A549 (cell line): ENCODE results near the gene CMKLR1. TPM values are rescaled to one million over a fixed set of nuclear protein-coding genes. Genes with fewer than 3 reads are reported as not detected.

Experiments used
- ATAC-seq, 2 experiments: fragments of 200-7000 bp in 1 of 2; fragments of >200 bp in 1 of 2; cut with Nextera tagmentation in 1 of 2; cut with Tn5 transposase in 1 of 2; 3 replicates each; pipeline versions ENCODE4 v1.8.0 to v1.9.1; 2018 to 2020; ENCODE audit warnings: mild to moderate bottlenecking in 1 of 2, moderate library complexity in 1 of 2
- CTCF ChIA-PET: fragments of 300-600 bp; sonication (Branson Sonifier 250); formaldehyde crosslinking; extraction: SDS; loops from one replicate; lab custom pipeline; 2021; ENCODE audit warnings: antibody characterized with exemption, inconsistent platforms; lab: Yijun Ruan, JAX
- POLR2A ChIA-PET: fragments of 350-600 bp; formaldehyde crosslinking; extraction: SDS; loops from one replicate; lab custom pipeline; 2021; ENCODE audit warnings: antibody characterized with exemption, inconsistent platforms; lab: Yijun Ruan, JAX
- DNase-seq, 2 experiments: peaks; one replicate each; pipeline versions ENCODE4 v3.0.0 to v3.0.0-alpha.2; 2011 to 2016; ENCODE audit warnings: low read depth in 1 of 2, low spot score in 1 of 2
- FAIRE-seq: peaks from 2 replicates; lab custom pipeline; 2011; peaks lifted over from hg19 to GRCh38; lab: Jason Lieb, UNC
- H3K27ac ChIP-seq, 2 experiments: fragments of >200 bp; sonication (Bioruptor Twin); formaldehyde crosslinking; 3 replicates each; pipeline ENCODE4 v1.5.1; 2016 to 2017
- H3K4me1 ChIP-seq: fragments of >200 bp; sonication (Bioruptor Twin); formaldehyde crosslinking; 3 replicates; pipeline ENCODE4 v1.6.1; 2016
- H3K4me2 ChIP-seq: fragments of >200 bp; sonication (Bioruptor Twin); formaldehyde crosslinking; 3 replicates; pipeline ENCODE4 v1.6.1; 2016
- H3K4me3 ChIP-seq: fragments of >200 bp; sonication (Bioruptor Twin); formaldehyde crosslinking; 3 replicates; pipeline ENCODE4 v1.5.1; 2016
- H3K9me3 ChIP-seq: fragments of >200 bp; sonication (Bioruptor Twin); formaldehyde crosslinking; 3 replicates; pipeline ENCODE4 v1.6.1; 2016
- BHLHE40 ChIP-seq: IDR thresholded peaks from 2 replicates; pipeline ENCODE4 v1.6.1; 2012; ENCODE audit warnings: low read depth, low read length, inconsistent platforms
- EHF ChIP-seq: fragments of 250-450 bp; sonication (Bioruptor Pico); IDR thresholded peaks from 2 replicates; pipeline ENCODE4 v1.5.0; 2020; ENCODE audit warnings: mild to moderate bottlenecking
- EHMT2 ChIP-seq: fragments of 200-600 bp; sonication (generic); IDR thresholded peaks from 2 replicates; pipeline ENCODE4 v1.6.1; 2016; ENCODE audit warnings: antibody characterized with exemption, low read depth, mild to moderate bottlenecking, moderate library complexity
- ELK1 ChIP-seq: fragments of 150-350 bp; IDR thresholded peaks from 2 replicates; pipeline ENCODE4 v1.6.1; 2014; ENCODE audit warnings: low read depth, mild to moderate bottlenecking, low read length
- FOSL2 ChIP-seq, 2 experiments: fragments of 450-650 bp in 1 of 2; fragments of >200 bp in 1 of 2; sonication (Bioruptor Twin) in 1 of 2; formaldehyde crosslinking; IDR thresholded peaks; 2 replicates each; pipeline versions ENCODE4 v1.5.0 to v1.6.1; 2016 to 2020; ENCODE audit warnings: mild to moderate bottlenecking in 1 of 2, moderate library complexity in 1 of 2
- GATA3 ChIP-seq: IDR thresholded peaks from 2 replicates; pipeline ENCODE4 v1.6.1; 2012; ENCODE audit warnings: borderline replicate concordance
- HDAC2 ChIP-seq: fragments of 200-600 bp; sonication (generic); IDR thresholded peaks from 2 replicates; pipeline ENCODE4 v1.6.1; 2016
- HOXA7 ChIP-seq: fragments of 250-450 bp; sonication (Bioruptor Pico); IDR thresholded peaks from 2 replicates; pipeline ENCODE4 v1.5.0; 2020; ENCODE audit warnings: mild to moderate bottlenecking, moderate library complexity
- JUNB ChIP-seq: fragments of >200 bp; sonication (Bioruptor Twin); formaldehyde crosslinking; IDR thresholded peaks from 2 replicates; pipeline ENCODE4 v1.6.1; 2016
- KDM1A ChIP-seq: fragments of 200-600 bp; sonication (generic); IDR thresholded peaks from 2 replicates; pipeline ENCODE4 v1.6.1; 2016; ENCODE audit warnings: low read depth, mild to moderate bottlenecking
- KDM5A ChIP-seq: fragments of 200-600 bp; sonication (generic); IDR thresholded peaks from 2 replicates; pipeline ENCODE4 v1.6.1; 2016; ENCODE audit warnings: antibody characterized with exemption, mild to moderate bottlenecking
- MAX ChIP-seq: IDR thresholded peaks from 2 replicates; pipeline ENCODE4 v1.6.1; 2012
- MYC ChIP-seq: IDR thresholded peaks from 2 replicates; pipeline ENCODE4 v1.6.1; 2012; ENCODE audit warnings: mild to moderate bottlenecking, inconsistent platforms, low read length, improper control_type of control experiment, borderline replicate concordance
- POLR2A ChIP-seq: IDR thresholded peaks from 2 replicates; pipeline ENCODE4 v1.6.1; 2012; ENCODE audit warnings: mild to moderate bottlenecking, low read length
- RARB ChIP-seq: fragments of 250-450 bp; sonication (Bioruptor Pico); IDR thresholded peaks from 2 replicates; pipeline ENCODE4 v1.8.0; 2021; ENCODE audit warnings: mild to moderate bottlenecking, moderate library complexity
- RCOR1 ChIP-seq: fragments of 150-350 bp; IDR thresholded peaks from 2 replicates; pipeline ENCODE4 v1.6.1; 2014; ENCODE audit warnings: antibody characterized with exemption, low read length, low read depth
- SMC3 ChIP-seq: fragments of >200 bp; sonication (Bioruptor Twin); formaldehyde crosslinking; IDR thresholded peaks from 3 replicates; pipeline ENCODE4 v1.6.1; 2018; ENCODE audit warnings: inconsistent platforms
- SREBF2 ChIP-seq: fragments of 450-650 bp; IDR thresholded peaks from 2 replicates; pipeline ENCODE4 v1.6.1; 2014; ENCODE audit warnings: mild to moderate bottlenecking, moderate library complexity
- TFCP2L1 ChIP-seq: fragments of 250-450 bp; sonication (Bioruptor Pico); IDR thresholded peaks from 2 replicates; pipeline ENCODE4 v1.5.0; 2021; ENCODE audit warnings: mild to moderate bottlenecking
- TP53 ChIP-seq: fragments of 250-450 bp; sonication (Bioruptor Pico); IDR thresholded peaks from 2 replicates; pipeline ENCODE4 v1.5.0; 2021; ENCODE audit warnings: mild to moderate bottlenecking, moderate library complexity
- USF2 ChIP-seq: fragments of 450-650 bp; IDR thresholded peaks from 2 replicates; pipeline ENCODE4 v1.6.1; 2014; ENCODE audit warnings: antibody characterized with exemption
- WGBS: methylation state at CpG from one replicate; pipeline ENCODE4 v1.1.6; 2017; ENCODE audit errors: missing lambda C conversion rate; 5-methylcytosine and 5-hydroxymethylcytosine counted together
- polyA plus RNA-seq, 4 experiments: library from polyadenylated mRNA; depleted of rRNA in 3 of 4; stranded (reverse); fragments of >200 nt; fragmentation: RNase III in 1 of 4; extraction: RNeasy Plus Mini Kit Qiagen cat#74134 plus additional on column Dnase treatment in 1 of 4; gene quantifications; 2 replicates in 3 of 4; 3 replicates in 1 of 4; pipeline ENCODE4 v1.2.3, GENCODE V29; 2011 to 2017
- TF ChIP-seq, protein P1 (sequence below): fragments of >200 bp; sonication (Bioruptor Twin); formaldehyde crosslinking; IDR thresholded peaks from 3 replicates; pipeline ENCODE4 v1.5.1; 2016
- TF ChIP-seq, protein P2 (sequence below): IDR thresholded peaks from 2 replicates; pipeline ENCODE4 v1.6.1; 2012; ENCODE audit warnings: low read depth, borderline replicate concordance

CMKLR1 gene
- polyA plus RNA-seq, 2 of the 4 experiments (the other 2 are of a cell fraction): not detected

GRCh38 chr12:108313606-108314351 lies 25.3 kb downstream of the CMKLR1 start:
- POLR2A ChIA-PET: interaction anchor here (0.7 kb wide), 1 partner anchor 416 kb away, joined by 4 read pairs; no protein-coding TSS in a partner anchor
- TF ChIP-seq HDAC2: no peak
- TF ChIP-seq HOXA7: no peak
- TF ChIP-seq ELK1: no peak
- no peak for TF ChIP-seq TFCP2L1 (CRISPR knock-in tag)
- TF ChIP-seq, protein P1, sequence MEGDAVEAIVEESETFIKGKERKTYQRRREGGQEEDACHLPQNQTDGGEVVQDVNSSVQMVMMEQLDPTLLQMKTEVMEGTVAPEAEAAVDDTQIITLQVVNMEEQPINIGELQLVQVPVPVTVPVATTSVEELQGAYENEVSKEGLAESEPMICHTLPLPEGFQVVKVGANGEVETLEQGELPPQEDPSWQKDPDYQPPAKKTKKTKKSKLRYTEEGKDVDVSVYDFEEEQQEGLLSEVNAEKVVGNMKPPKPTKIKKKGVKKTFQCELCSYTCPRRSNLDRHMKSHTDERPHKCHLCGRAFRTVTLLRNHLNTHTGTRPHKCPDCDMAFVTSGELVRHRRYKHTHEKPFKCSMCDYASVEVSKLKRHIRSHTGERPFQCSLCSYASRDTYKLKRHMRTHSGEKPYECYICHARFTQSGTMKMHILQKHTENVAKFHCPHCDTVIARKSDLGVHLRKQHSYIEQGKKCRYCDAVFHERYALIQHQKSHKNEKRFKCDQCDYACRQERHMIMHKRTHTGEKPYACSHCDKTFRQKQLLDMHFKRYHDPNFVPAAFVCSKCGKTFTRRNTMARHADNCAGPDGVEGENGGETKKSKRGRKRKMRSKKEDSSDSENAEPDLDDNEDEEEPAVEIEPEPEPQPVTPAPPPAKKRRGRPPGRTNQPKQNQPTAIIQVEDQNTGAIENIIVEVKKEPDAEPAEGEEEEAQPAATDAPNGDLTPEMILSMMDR: no peak
- no peak for TF ChIP-seq RCOR1
- TF ChIP-seq POLR2A: no peak
- no peak for TF ChIP-seq MAX
- no peak for TF ChIP-seq BHLHE40
- TF ChIP-seq GATA3: no peak
- no peak for TF ChIP-seq SREBF2
- TF ChIP-seq EHMT2: no peak
- TF ChIP-seq SMC3: no peak
- no peak for TF ChIP-seq EHF (CRISPR knock-in tag)
- no peak for TF ChIP-seq TP53
- no peak for TF ChIP-seq MYC
- no peak for TF ChIP-seq RARB (CRISPR knock-in tag)
- no peak for TF ChIP-seq FOSL2 (IDR thresholded peaks at IDR 0.05)
- no peak for TF ChIP-seq FOSL2 (CRISPR knock-in tag; IDR thresholded peaks at IDR 0.05)
- TF ChIP-seq, all 56 proteins: peak for 0
- Histone ChIP-seq H3K9me3 (no peaks in the 10 kb centered on the region), H3K4me3 (no peak overlapping the region), H3K4me2 (no peak overlapping the region), H3K4me1 (no peaks in the 10 kb centered on the region), H3K27ac (no peak overlapping the region)
- whole genome bisulfite sequencing: 50% methylated on average over 7 of the region's 7 CpGs
- CTCF ChIA-PET: interaction anchor here (0.6 to 1.2 kb wide), 5 partner anchors 10 to 26 kb away, joined by 3 read pairs; no protein-coding TSS in a partner anchor
- no peak for FAIRE-seq
- DNase-seq: no peak
- no peak for ATAC-seq

GRCh38 chr12:108313241-108313605 lies 25.9 kb downstream of the CMKLR1 start:
- 49% methylated on average over 3 of the region's 3 CpGs for WGBS
- Histone ChIP-seq H3K4me3 (no peak overlapping the region), H3K4me1 (no peaks in the 10 kb centered on the region), H3K27ac (no peak overlapping the region), H3K9me3 (no peaks in the 10 kb centered on the region), H3K4me2 (no peak overlapping the region)
- ChIA-PET POLR2A (no interaction called here), CTCF (interaction anchor here (1.0 to 1.1 kb wide), 2 partner anchors 11 to 22 kb away, joined by 3 read pairs; no protein-coding TSS in a partner anchor)
- FAIRE-seq (no peak), DNase-seq (no peak), ATAC-seq (no peak)
- TF ChIP-seq, protein P2, sequence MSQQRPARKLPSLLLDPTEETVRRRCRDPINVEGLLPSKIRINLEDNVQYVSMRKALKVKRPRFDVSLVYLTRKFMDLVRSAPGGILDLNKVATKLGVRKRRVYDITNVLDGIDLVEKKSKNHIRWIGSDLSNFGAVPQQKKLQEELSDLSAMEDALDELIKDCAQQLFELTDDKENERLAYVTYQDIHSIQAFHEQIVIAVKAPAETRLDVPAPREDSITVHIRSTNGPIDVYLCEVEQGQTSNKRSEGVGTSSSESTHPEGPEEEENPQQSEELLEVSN: no peak
- TF ChIP-seq JUNB (no peak), KDM5A (no peak), USF2 (no peak), KDM1A (no peak)
- TF ChIP-seq, protein P1: no peak
